NCI-H345 treated with DMSO at 0.1 percent for 48 hours (cell line): ENCODE results near the gene VPS13D.

Experiments used
- DNase-seq: peaks from one replicate; lab custom pipeline; 2025; ENCODE audit not compliant: unreplicated experiment; lab: John Stamatoyannopoulos, UW

The VPS13D gene

GRCh38 chr1:12400027-12400693, 170.3 kb downstream of the VPS13D start:
- DNase-seq, result no peak

- no peak for DNase-seq
These were observed 172.4 kb downstream of the VPS13D start for GRCh38 chr1:12402159-12402673.

DNA sequence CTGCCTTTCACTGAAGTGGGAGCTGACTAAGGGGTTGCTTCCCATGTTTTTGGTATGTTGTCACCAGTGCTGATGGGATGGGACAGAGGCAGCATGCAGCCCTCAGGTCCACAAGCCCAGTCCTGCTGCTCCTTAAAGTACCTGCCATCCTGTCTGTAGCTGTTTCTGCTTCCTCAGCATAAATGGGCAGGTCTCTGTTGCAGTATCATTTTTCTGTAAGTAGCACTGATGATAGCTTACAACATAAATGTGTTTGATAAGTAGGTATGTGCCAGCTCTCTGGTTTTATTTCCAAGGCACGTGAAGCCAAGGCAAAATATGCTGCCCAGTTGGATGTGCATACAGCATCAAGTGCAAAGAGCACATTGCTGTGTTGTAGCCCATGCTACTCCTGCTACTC, 173.0 kb downstream of the VPS13D start:
- DNase-seq, result no peak

DNA sequence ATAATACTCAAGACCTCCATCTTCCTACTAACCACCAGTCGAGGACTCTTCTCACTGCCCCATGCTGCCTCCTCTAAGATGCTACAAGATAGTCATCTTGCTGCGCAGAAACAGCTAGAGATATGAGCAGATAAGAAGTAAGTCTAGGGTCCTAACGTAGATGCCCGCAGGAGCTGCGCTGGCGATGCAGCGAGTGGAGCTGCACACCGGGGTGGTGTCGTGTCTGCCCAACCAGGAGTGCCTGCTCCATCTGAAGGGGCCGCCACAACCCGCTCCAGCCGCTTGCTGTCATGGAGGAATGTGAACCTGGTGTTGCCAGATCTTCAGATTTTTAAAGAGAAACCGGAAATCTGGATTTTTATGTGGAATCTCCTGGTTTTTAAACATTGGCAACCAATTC, 175.1 kb downstream of the VPS13D start:
- no peak for DNase-seq

- no peak for DNase-seq
These were observed 175.7 kb downstream of the VPS13D start for GRCh38 chr1:12405325-12406210.

GRCh38 chr1:12406211-12407021, 176.6 kb downstream of the VPS13D start:
- no peak for DNase-seq

DNA sequence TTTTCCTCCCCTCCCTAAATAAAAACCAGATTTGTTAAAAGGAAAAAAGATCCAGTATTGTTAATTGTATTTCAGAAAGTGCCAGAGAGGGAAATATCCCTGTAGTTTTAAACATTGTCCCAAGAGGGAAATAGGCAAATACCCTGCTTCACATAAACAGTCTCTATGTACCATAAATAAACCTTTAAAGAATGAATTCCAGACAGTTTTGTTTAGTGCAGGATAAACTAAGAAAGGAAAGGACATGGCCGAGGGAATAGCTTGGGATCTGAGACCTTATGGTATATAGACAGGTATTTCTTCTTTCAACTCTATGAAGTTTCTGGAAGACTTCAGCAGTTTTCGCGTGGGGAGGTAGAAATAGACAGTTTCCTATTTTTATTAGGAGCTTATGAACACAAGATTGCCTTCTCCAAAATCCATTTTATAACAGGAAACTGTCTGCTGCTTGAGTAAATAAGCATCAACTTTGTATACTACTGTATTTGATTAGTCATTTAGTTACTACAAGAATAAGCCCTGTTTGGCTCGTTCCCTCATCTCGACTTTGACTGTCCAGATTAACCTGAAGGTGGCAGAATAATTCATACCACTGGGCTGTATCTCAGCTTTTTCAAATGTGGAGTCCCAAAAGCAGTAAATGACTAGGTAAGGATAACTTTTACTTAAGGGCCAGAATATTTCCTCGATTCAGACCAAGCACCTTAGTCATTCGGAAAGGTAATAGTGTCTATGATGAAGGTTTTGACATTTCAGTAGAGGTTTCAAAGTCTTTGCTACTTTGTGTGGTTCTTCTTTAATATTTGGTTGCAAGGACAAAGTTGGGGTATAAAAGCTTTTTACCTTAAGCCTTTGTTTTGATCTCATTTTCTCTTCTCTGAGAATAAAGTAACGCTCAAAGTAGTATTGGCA, 177.5 kb downstream of the VPS13D start:
- no peak for DNase-seq

DNA sequence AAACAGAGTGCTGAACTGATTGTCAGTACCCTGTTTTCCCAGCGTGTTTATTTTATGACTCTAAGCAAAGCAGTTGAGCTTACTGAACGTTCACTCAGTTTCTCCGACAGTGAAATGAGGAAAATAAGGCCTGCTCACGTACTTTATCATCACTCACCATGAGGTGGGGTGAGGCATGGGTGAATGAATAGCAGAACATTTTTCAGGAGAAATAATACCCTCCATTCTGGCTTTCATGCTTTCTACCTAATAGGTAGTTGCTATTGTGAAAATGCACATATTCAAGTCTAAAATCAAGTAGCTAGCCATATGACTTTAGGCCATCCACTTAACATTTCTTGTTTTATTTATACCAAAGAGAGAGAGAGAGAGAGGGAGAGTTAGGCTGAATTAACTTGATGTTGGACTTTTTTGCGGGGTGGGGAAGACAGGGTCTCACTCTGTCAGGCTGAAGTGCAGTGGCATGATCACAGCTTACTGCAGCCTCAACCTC, 178.2 kb downstream of the VPS13D start:
- DNase-seq, result no peak

DNA sequence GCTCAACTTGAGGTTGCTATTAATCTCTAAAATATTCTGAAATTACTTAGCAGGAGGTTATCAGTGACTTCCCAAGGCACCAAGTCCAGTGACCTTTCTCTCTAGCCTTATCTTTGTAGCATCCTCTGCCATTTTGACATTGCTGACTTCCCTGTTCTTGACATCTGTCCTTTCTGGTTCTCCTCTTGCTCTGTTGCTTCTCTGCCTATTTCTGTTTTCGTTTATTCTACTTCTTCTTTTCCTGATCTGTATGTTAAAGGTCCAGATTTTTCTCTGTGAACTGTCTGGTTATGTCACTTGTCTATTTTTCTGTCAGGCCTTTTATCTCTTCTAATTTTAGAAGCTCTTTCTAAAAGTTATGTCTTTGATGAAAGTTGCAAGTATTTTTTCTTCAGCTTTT, 178.8 kb downstream of the VPS13D start:
- no peak for DNase-seq

GRCh38 chr1:12409681-12410080, 179.9 kb downstream of the VPS13D start:
- no peak for DNase-seq

- DNase-seq, result no peak
These were observed 180.5 kb downstream of the VPS13D start for GRCh38 chr1:12410351-12410750.

DNA sequence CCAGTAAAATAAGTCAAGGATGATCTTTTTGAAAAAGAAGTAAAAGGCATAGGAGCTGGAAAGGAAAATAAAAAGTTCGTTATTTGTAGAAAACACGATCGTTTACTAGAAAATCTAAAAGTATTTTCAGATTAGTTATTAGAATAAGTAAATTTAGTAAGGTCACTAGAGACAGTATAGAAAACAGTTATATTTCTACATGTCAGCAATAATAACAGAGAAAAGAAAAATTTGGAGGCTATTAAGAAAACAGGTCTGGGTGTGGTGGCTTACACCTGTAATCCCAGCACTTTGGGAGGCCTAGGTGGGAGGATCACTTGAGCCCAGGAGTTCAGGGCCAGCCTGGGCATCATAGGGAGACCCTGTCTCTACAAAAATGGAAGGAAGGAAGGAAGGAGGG, 181.3 kb downstream of the VPS13D start:
- no peak for DNase-seq

DNA sequence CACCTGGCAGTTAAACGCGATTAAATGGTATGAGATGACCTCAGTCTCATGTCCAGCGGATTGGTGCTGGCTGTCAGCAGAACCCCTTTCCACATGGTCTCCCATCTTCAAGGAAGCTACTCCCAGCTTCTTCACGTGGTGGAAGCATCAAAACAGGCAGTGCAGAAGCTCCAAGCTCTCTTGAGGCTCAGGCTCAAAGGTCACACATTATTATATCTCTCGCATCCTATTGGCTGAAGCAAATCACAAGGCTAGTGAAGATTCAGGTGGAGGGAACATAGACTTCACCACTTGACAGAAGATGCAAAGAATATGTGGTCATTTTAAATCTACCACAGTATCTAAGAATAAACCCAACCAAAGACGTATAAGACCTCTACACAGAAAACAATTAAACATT, 181.9 kb downstream of the VPS13D start:
- DNase-seq, result no peak

DNA sequence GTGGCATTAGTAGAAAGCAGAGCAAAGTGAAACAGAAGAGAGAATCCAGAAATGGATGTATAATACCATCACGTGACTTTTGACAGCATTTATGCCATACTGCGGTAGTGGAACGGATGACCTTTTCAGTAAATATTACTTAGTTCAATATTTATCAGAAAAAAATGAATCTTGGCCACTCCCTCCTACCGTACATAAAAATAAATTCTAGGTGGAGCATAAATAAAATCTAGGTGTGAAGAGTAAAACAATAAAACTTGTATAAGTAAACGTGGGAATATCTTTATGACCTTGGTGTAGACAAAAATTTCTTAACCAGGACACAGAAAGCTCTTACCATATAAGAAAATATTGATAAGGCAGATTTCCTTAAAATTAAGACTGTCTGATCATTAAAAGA, 182.6 kb downstream of the VPS13D start:
- DNase-seq, result no peak

- DNase-seq, result no peak
These were observed 184.0 kb downstream of the VPS13D start for GRCh38 chr1:12413664-12414410.

- no peak for DNase-seq
These were observed 184.7 kb downstream of the VPS13D start for GRCh38 chr1:12414444-12415018.

GRCh38 chr1:12415038-12415466, 185.2 kb downstream of the VPS13D start:
- no peak for DNase-seq

GRCh38 chr1:12416101-12416500, 186.3 kb downstream of the VPS13D start:
- no peak for DNase-seq

DNA sequence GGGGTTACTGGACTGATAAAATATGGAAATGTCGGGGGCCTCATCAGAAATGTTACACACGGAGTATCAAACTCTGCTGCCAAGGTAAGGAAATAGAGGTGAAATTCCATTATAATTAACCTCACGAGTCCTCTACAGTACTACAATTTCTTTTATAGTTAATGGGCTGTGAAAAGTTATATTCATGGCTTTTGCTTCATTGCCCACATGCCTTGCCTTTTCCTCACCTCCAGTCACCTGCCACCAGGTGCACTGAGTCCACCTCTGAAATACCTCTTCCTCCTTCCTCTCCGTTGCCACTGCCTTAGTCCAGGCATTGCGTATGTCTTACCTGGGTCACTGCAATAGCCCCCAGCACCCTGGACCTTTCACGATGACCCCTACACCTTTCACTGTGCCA, 186.9 kb downstream of the VPS13D start:
- DNase-seq, result no peak
